GM15510 (cell line): ENCODE data around the gene MAGI2.

Experiments
- POLR2A ChIP-seq: IDR thresholded peaks from 3 replicates; pipeline ENCODE4 v1.6.1; 2011; ENCODE audit warnings: borderline replicate concordance; ENCODE audit not compliant: insufficient read length; ENCODE audit errors: extremely low read depth

MAGI2 gene

DNA sequence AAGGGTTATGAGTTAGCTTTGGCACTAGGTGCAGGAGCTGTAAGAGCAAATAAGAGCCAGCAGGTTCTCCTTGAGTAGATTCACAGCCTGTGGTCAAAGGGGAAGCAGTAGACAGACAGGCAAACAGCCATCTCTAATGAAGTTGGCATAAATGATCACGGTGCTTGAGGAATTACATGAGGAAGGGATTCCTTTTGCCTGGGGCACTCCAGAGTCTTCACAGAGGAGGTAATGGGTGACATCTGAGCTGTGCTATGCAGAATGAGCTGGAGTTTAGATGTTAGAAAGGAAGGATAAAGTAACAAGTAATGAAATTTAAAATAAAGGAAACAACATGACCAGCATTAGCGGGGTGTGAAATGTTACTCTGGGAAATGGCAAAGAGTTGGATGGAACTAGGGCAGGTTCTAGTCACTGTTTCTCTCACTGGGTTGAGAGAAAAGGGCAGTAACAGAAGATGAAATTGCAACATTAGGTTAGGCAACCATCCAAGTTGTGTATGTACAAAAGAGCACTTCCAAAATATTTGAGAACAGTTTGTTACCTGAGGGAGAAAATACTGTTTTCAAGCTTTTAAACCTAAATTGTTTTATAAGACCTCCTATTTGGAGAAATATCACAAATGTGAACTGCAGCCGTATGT, 1041.1 kb downstream of the MAGI2 start:
- no peak for TF ChIP-seq POLR2A

DNA sequence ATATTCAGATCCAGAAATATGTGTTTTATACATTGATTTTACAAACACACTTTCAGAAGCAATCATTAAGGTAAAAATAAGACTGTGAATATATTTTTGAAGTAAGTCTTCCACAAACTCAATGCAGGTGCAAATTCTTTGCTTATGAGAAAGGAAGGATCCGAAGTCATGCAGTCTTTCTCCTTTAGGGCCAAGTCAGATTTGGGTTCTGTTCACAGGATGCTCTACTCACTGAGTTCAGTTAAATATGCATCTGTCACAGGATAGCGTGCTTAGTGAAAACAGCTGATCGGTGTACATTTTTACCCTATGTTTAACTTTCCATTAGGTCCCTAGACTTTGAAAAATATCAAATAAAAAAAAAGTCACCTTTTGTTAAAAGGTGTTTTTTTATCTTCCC, 1046.4 kb downstream of the MAGI2 start:
- TF ChIP-seq POLR2A: no peak

DNA sequence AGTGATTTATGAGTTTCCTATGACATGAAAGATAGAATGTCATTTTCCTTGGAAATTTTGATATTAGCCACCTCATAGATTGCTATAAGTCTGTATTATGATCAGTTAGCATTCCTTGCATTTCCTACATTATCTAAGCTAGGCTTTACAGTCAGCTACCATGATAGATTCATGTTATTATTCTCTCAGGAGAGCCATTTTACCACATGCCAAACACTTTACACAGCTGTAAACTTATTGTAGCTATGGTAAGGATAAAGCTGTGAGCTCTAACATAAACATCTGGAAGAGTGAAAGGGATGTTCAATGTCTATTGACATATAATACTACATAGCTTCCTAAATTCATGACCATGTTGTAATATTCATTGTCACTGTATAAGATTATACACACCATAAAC, 1046.9 kb downstream of the MAGI2 start:
- TF ChIP-seq POLR2A: no peak

DNA sequence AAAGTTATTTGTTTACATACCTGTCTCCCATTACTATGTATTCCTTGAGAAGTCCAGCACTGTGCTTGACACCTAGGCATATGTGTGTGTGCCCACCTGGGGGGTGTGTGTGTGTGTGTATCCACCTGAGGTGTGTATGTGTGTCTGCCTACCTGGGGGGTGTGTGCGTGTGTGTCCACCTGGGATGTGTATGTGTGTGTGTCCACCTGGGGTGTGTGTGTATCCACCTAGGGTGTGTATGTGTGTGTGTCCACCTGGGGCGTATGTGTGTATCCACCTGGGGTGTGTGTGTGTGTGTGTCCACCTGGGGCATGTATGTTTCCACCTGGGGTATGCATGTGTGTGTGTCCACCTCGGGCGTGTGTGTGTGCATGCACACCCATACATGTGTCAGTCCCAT, 1051.4 kb downstream of the MAGI2 start:
- TF ChIP-seq POLR2A: no peak

DNA sequence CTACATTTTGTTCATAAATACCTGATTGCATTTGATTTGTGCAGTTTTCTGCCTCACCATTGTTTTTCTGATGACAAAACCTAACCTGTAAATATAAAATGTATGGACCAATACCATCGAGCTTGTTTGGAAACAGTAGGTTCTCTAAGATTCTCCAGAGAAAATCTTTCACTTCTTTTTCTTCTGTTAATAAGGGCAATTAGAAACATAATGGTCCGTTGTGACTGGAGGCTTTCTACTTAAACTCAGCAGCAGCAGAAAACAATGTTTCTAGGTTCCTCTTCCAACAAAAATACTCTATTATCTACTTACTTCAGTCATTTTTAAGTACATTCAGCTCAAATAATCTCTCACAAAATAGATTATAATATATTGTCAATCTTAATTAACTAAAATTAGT, 1053.4 kb downstream of the MAGI2 start:
- no peak for TF ChIP-seq POLR2A

DNA sequence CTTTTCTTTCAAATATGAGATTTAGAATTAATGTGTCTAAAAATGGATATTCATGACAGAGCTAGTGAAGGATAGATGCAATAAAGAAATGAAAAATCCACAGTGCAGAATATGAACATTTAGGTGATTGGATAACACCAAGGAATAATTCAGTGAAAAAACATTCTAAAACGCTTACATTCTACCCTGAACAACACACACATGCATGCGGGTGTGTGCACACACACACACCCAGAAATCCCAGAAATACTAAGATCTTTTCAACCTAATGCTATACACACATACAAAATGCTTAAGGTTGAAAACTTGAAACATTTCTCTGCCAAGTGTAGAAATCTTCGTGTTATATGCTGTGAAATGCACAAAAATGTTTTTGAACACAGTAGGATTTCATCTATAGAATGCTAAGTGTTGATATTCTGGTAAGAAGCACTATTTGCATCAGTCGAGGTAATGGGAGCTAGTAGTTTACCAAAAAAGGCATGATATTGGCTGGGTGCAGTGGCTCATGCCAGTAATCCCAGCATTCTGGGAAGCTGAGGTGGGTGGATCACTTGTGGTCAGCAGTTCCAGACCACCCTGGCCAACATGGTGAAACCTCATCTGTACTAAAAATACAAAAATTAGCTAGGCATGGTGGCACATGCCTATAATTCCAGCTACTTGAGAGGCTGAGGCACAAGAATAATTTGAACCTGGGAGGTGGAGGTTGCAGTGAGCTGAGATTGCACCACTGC, 1054.3 kb downstream of the MAGI2 start:
- TF ChIP-seq POLR2A: no peak

DNA sequence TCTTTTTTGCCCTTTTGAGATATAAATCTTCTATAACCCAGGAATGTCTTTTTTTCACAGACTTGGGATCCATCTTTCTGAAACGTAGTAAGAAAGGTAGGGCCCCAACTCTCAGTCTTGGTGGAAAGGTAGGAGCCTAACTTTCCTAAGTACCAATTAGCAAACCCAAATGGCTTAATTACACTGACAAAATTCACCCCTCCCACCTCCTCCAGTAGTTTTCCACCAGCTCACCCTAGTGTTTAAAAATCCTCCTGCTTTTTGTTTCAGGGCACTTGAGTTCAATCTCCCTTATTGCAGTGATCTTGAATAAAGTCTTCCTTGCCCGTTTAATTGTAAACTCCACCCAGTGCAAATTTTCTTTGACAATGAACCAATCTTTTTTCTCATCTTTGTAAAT, 1054.9 kb downstream of the MAGI2 start:
- no peak for TF ChIP-seq POLR2A

DNA sequence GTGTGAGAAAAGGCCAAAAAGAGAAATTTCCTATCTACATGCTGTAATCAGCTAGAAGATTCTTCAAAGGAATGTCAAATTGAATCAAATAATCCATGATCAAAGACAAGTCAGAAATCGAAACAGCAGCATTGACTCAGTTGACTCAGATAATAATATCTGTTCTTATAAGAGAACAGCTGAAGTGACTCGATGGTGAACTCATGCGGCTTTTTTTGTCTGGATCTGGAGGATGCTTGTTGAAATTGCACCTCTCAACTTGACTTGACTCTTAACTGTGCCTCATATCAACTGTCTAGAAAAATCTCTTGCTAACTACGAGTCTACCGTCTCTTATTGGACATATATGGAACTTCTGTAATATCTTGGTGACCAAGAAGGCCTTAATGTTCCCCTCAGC, 1055.4 kb downstream of the MAGI2 start:
- no peak for TF ChIP-seq POLR2A

DNA sequence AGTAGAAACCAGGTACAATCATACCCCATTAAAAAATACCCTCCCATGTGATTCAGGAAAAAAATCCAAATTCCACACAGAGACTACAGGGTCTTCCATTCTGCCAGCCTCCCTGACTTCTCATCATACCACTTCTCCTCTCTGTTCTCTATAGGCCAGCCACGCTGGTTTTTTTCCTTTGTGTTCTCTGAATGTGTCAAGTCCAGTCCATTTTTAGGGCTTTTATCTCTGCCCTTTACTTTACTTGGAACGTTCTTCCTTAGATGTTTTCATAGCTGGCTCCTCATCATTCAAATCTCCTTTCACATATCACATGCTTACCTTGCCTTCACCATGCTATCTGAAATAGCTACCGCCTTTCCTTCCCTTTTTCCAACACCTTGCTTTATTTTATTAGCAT, 1057.3 kb downstream of the MAGI2 start:
- TF ChIP-seq POLR2A: no peak

DNA sequence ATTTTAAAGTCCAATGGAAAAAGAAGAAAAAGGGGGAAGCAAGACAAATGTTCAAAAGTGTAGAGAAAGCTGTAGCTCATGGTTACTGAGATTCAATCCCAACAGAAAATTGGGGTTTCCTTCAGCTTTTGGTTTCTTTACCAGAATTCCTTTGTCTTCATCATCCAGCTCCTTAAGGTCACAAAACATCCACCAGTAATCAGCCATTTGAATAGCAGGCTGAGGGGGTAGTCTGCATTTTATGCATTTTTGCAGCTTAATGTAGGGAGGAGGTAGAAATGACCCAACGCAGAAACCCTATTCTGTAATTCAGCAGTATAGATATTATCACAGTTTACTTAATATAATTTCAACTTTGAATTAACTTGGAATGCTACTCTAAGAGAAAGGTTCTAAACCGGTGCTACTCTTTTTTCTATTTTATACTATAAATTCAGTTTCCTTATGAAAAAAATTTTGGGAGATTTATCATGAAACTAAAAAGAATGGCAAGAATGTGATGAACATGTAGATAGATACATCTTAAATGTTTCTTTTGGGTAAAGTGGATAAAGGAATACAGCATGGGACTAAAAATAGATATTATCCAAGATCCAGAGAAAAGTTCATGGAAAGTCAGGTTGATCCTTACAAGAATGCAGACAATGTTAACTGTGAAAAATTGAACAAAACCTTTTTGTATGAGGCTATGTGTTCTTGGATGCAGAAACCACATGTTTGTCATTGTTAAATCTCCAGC, 1058.0 kb downstream of the MAGI2 start:
- no peak for TF ChIP-seq POLR2A

DNA sequence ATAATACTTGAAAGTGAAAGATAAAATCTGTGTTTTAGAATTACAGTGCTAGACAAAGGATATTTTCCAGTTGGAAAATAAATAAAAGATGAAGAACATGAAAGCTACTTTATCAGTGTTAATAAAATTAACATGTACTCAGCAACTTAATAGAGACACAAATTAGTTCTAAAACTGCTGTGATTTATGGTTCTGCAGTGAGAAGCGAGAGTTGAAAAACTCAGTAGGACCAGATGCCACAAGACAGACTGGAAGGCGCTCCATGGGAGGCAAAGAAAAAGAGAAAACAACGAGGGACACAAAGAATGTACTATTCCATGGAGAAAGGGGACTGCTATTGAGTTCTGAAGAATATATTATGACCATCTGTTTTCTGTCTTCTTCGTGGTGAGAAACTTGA, 1064.4 kb downstream of the MAGI2 start:
- no peak for TF ChIP-seq POLR2A

DNA sequence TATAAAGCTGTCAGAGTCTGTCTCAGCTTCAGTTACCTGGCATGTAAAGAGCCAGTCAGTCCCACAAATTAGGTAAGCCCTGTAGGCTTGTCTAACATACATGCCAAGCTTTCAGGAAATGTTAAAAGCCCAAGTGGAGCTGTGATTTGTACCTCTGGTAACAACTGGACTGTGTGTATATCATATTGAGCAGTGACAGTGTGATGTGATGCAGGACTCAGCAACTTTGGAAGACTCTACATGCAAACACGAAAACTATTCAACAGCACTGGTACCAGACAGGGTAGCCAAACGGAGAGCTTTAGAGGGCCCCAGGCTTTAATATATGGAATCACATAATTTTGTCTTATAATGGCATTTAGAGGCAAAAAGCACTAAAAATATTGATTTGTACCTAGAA, 1066.9 kb downstream of the MAGI2 start:
- no peak for TF ChIP-seq POLR2A

DNA sequence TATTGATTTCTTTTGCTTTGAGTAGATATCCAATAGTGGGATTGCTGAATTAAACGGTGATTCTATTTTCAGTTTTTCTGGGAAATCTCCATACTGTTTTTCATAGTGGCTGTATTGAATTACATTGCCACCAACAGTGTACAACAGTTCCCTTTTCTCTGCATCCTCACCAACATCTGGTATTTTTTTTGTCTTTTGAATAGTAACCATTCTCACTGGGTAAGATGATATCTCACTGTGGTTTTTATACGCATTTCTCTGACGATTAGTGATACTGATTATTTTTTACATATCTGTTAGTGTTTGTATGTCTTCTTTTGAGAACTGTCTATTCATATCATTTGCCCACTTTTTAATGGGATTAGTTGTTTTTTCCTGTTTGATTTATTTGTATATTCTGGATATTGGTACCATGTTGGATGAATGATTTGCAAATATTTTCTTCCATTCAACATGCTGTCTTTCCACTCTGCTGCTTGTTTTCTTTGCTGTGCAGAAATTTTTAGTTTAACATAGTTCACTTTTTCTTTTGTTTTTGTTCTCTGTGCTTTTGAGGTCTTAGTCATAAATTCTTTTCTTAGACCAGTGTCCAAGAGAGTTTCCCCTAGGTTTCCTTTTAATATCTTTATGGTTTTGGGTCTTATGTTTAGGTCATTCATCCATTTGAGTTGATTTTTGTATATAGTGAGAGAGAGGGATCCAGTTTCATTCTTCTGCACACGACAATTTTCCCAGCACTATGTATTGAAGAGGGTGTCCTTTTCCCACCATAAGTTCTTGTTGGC, 1070.2 kb downstream of the MAGI2 start:
- no peak for TF ChIP-seq POLR2A

DNA sequence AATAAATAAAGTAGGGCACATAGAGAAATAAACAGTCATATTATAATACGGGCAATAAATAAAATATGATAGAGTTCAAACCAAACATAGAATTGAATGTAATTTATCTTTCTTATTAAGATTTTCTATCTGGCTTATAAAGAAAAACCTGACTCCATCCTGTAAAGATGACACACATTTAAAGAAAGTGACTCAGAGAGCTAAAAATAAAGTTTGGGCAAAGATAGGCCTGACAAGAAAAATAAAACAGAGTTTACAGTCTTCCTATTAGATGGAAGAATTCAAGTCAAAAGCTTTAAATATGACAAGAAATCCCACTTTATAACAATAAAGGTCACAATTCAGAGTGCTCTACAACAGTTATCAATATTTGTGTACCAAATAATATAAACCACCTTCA, 1074.3 kb downstream of the MAGI2 start:
- no peak for TF ChIP-seq POLR2A

DNA sequence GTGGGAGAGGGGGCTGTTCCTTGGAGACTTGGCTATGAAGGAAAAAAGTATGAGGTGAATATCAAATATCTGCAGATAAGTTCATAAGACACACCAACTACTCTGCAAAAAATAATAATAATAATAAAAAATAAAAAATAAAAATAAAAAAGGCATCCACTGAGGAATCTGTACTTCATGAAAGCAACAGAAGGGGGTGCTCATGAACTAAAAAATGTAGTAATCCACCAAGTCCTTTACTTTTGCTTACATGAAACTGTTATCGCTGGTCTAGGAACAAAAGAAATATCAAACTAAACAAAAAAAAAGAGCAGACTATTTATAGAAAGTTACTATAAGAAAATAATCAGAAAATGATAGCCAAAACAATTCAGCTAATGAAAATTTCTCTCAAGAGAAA, 1075.9 kb downstream of the MAGI2 start:
- no peak for TF ChIP-seq POLR2A
